Measurements from ENCODE around the gene MLF1. TPM values are rescaled to one million over a fixed set of nuclear protein-coding genes. Genes with fewer than 3 reads are reported as not detected.

MLF1 gene
- total RNA-seq, 1 experiment from 2014 or later: 43.7 TPM

- TF ChIP-seq REST (IDR thresholded peaks at IDR 0.05; ENCODE audit: low read depth): no peak
- TF ChIP-seq CBX3 (IDR thresholded peaks at IDR 0.05; ENCODE audit: low read depth): no peak
Observed at GRCh38 chr3:158649791-158650190, 78.8 kb downstream of the MLF1 start (continued).

GRCh38 chr3:158651192-158651591 lies 80.2 kb downstream of the MLF1 start:
- intact Hi-C loops (cut with micrococcal nuclease): no loop called here
- POLR2A ChIA-PET: no interaction called here

More at GRCh38 chr3:158651192-158651591, 80.2 kb downstream of the MLF1 start:
- Histone ChIP-seq H4K20me1 (ENCODE audit: insufficient read depth) (peaks cover 3% of the 10 kb centered on the region; the same call in 1 of the 2 replicates), H2AFZ (ENCODE audit: low read depth, low read length, poor library complexity, severe bottlenecking) (no peak overlapping the region), H3K9ac (ENCODE audit: low read length) (no peak overlapping the region), H3K27ac (ENCODE audit: low read depth, low read length) (no peak overlapping the region), H3K79me2 (ENCODE audit: insufficient read depth, low read length) (peaks cover 47% of the 10 kb centered on the region), H3K4me2 (ENCODE audit: low read length) (no peak overlapping the region), H3K9me2 (ENCODE audit: insufficient read depth) (no peaks in the 10 kb centered on the region), H3K4me1 (ENCODE audit: control insufficient read depth in 1 of 2, insufficient read depth in 2 of 2, low read length in 2 of 2) (peaks cover 0 to 12% of the 10 kb centered on the region in 2 experiments; a peak in 1 of 4 replicates), H3K27me3 (ENCODE audit: insufficient read depth, low read length) (no peaks in the 10 kb centered on the region), H3K36me3 (ENCODE audit: control insufficient read depth in 1 of 2, insufficient read depth in 2 of 2, low read length in 2 of 2) (peaks cover 27 to 34% of the 10 kb centered on the region in 2 experiments), H3K4me3 (replicated peaks in 1 of 2; ENCODE audit: low read depth in 1 of 2, low read length in 2 of 2) (no peak overlapping the region), H3K9me3 (ENCODE audit: control insufficient read depth in 1 of 2, insufficient read depth in 1 of 2, low read depth in 1 of 2, low read length in 2 of 2) (no peaks in the 10 kb centered on the region)
- TF ChIP-seq EZH2phosphoT487 (IDR thresholded peaks at IDR 0.05; ENCODE audit: borderline replicate concordance) (no peak), REST (IDR thresholded peaks at IDR 0.05; ENCODE audit: low read depth) (no peak), EZH2 (IDR thresholded peaks at IDR 0.05) (no peak)
- ChIA-PET RAD21 (ENCODE audit: low non-redundant PET in 1 of 2, low total read pairs in 2 of 2, uncharacterized antibody in 2 of 2, unreplicated experiment in 2 of 2) (no interaction called here), CTCF (no interaction called here)
- BruUV-seq (replicated peaks): no TSS peak
- DNase-seq (ENCODE audit: low read depth, low spot score): no peak
- ATAC-seq: no peak

Measured in HCT116 (cell line).